HG02973 (cell line): ENCODE results near the gene AURKB.
A peak's percentile ranks its signal among the peaks of the same experiment; 100 is the strongest.

Experiments used
- ATAC-seq: cut with Tn5 transposase; IDR thresholded peaks from one replicate; pipeline ENCODE4 v1.9.1; 2021; ENCODE audit warnings: moderate library complexity; ENCODE audit not compliant: unreplicated experiment

The AURKB gene

GRCh38 chr17:8162997-8163977, 47.1 kb downstream of the AURKB start:
- ATAC-seq = no peak

- ATAC-seq = no peak
These were observed 48.0 kb downstream of the AURKB start, which contains the start of gene VAMP2 for GRCh38 chr17:8162233-8162996. VAMP2 (minus strand) TSS chr17:8162948; CDS start chr17:8162879, 69 bp downstream.

- ATAC-seq = no peak
These were observed 48.8 kb downstream of the AURKB start for GRCh38 chr17:8161289-8162232.

- ATAC-seq = no peak
These were observed 49.6 kb downstream of the AURKB start for GRCh38 chr17:8160741-8161221.

GRCh38 chr17:8160224-8160577, 50.2 kb downstream of the AURKB start:
- no peak for ATAC-seq

GRCh38 chr17:8159459-8160223, 50.7 kb downstream of the AURKB start:
- ATAC-seq = no peak

GRCh38 chr17:8159032-8159400, 51.4 kb downstream of the AURKB start:
- ATAC-seq = no peak

- ATAC-seq = no peak
These were observed 51.9 kb downstream of the AURKB start for GRCh38 chr17:8158267-8159031.

GRCh38 chr17:8156246-8156992, 54.0 kb downstream of the AURKB start:
- ATAC-seq = peak; percentile 63

- ATAC-seq = no peak
These were observed 54.5 kb downstream of the AURKB start for GRCh38 chr17:8155996-8156245.

GRCh38 chr17:8155231-8155995, 55.0 kb downstream of the AURKB start:
- no peak for ATAC-seq
